SK-N-MC (cell line): ENCODE results near the gene IQGAP1.

ENCODE experiments used
- EZH2 ChIP-seq: fragments of 200-600 bp; sonication (generic); IDR thresholded peaks from one replicate; pipeline ENCODE4 v1.6.1; 2017; ENCODE audit warnings: antibody characterized with exemption
- POLR2AphosphoS5 ChIP-seq: IDR thresholded peaks from 2 replicates; pipeline ENCODE4 v1.6.1; 2012; ENCODE audit warnings: mild to moderate bottlenecking, low read depth, low read length, borderline replicate concordance

- TF ChIP-seq POLR2AphosphoS5 (no peak), EZH2 (no peak)
Observed at GRCh38 chr15:90493647-90494046, 105.6 kb downstream of the IQGAP1 start.
